ENCODE data around the gene ARHGDIG. TPM values are rescaled to one million over a fixed set of nuclear protein-coding genes. Genes with fewer than 3 reads are reported as not detected.

Gene ARHGDIG
- total RNA-seq, 1 donor from 2014 or later, result 0.70 TPM

- DNase-seq (ENCODE audit: low spot score) (no peak), ATAC-seq (no peak)
These were observed 12.8 kb downstream of the ARHGDIG start for GRCh38 chr16:293043-293775.

GRCh38 chr16:296276-296675 is 15.9 kb downstream of the ARHGDIG start:
- no peak for DNase-seq (ENCODE audit: low spot score)

GRCh38 chr16:296806-297510 is 16.6 kb downstream of the ARHGDIG start:
- ATAC-seq (no peak), DNase-seq (ENCODE audit: low spot score) (no peak)

More at GRCh38 chr16:296276-296675, 15.9 kb downstream of the ARHGDIG start:
- ATAC-seq, result no peak

- DNase-seq (ENCODE audit: low spot score), result no peak
- no peak for ATAC-seq
These were observed 17.4 kb downstream of the ARHGDIG start for GRCh38 chr16:297832-298231.

- DNase-seq (ENCODE audit: low spot score), result no peak
These were observed 20.8 kb downstream of the ARHGDIG start for GRCh38 chr16:301235-301634.

GRCh38 chr16:301950-302349 is 21.6 kb downstream of the ARHGDIG start:
- no peak for ATAC-seq
- no peak for DNase-seq (ENCODE audit: low spot score)

More at GRCh38 chr16:301235-301634, 20.8 kb downstream of the ARHGDIG start:
- no peak for ATAC-seq

GRCh38 chr16:303760-304505 is 23.5 kb downstream of the ARHGDIG start:
- no peak for DNase-seq (ENCODE audit: low spot score)
- ATAC-seq, result peak; percentile 36

GRCh38 chr16:305916-306626 is 25.7 kb downstream of the ARHGDIG start:
- no peak for ATAC-seq
- DNase-seq (ENCODE audit: low spot score), result no peak

GRCh38 chr16:306911-307370 is 26.6 kb downstream of the ARHGDIG start:
- DNase-seq (ENCODE audit: low spot score) (no peak), ATAC-seq (no peak)

GRCh38 chr16:307691-308312 is 27.4 kb downstream of the ARHGDIG start:
- DNase-seq (ENCODE audit: low spot score), result no peak
- ATAC-seq, result no peak

- no peak for DNase-seq (ENCODE audit: low spot score)
- no peak for ATAC-seq
These were observed 29.1 kb downstream of the ARHGDIG start for GRCh38 chr16:309476-309875.

GRCh38 chr16:311725-312124 is 31.3 kb downstream of the ARHGDIG start:
- ATAC-seq (no peak), DNase-seq (ENCODE audit: low spot score) (no peak)

- DNase-seq (ENCODE audit: low spot score), result no peak
- ATAC-seq, result no peak
These were observed 34.0 kb downstream of the ARHGDIG start for GRCh38 chr16:314351-314750.

- ATAC-seq, result no peak
- DNase-seq (ENCODE audit: low spot score), result no peak
These were observed 34.5 kb downstream of the ARHGDIG start for GRCh38 chr16:314795-315299.

- DNase-seq (ENCODE audit: low spot score), result no peak
- no peak for ATAC-seq
These were observed 36.5 kb downstream of the ARHGDIG start for GRCh38 chr16:316741-317464.

- no peak for ATAC-seq
- DNase-seq (ENCODE audit: low spot score), result no peak
These were observed 37.2 kb downstream of the ARHGDIG start for GRCh38 chr16:317583-317982.

GRCh38 chr16:318628-319027 is 38.2 kb downstream of the ARHGDIG start:
- DNase-seq (ENCODE audit: low spot score) (no peak), ATAC-seq (no peak)

- no peak for DNase-seq (ENCODE audit: low spot score)
- no peak for ATAC-seq
These were observed 39.8 kb downstream of the ARHGDIG start for GRCh38 chr16:320206-320605.

GRCh38 chr16:321532-321931 is 41.1 kb downstream of the ARHGDIG start:
- DNase-seq (ENCODE audit: low spot score) (no peak), ATAC-seq (no peak)

All from left lobe of liver (tissue), 2 donors.